ENCODE results near the gene CDH13.

Gene CDH13

DNA sequence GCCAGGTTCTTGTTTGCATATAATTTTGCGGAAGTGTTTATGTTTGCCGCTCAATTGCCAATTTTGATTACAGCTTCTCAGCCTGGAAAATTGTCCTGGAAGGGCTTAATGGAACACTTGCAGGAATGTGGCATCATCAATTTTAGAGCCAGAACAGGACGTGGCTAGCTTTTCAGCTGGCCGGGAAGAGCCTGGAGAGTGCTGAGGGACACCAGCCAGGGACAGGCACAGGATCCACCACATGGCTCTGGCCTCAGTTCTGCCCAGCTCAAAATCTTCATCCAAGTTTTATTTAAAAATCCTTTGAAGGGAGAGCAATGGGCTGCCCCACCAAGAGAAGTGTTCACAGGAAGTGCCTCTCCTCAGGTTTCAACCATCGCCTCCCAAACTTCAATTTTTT lies 893.8 kb downstream of the CDH13 start:
- POLR2A ChIA-PET = no interaction called here
- TF ChIP-seq GLIS2 (tag by site-specific recombination; IDR thresholded peaks at IDR 0.05) = no peak
- TF ChIP-seq, protein P1, sequence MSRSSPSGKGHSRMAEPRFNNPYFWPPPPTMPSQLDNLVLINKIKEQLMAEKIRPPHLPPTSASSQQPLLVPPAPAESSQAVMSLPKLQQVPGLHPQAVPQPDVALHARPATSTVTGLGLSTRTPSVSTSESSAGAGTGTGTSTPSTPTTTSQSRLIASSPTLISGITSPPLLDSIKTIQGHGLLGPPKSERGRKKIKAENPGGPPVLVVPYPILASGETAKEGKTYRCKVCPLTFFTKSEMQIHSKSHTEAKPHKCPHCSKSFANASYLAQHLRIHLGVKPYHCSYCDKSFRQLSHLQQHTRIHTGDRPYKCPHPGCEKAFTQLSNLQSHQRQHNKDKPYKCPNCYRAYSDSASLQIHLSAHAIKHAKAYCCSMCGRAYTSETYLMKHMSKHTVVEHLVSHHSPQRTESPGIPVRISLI (tag by site-specific recombination; IDR thresholded peaks at IDR 0.05) = no peak
- no peak for TF ChIP-seq ZXDB (tag by site-specific recombination; IDR thresholded peaks at IDR 0.05)
- TF ChIP-seq ZFP3 (tag by site-specific recombination; IDR thresholded peaks at IDR 0.05; ENCODE audit: low read depth) = no peak
- TF ChIP-seq, protein P2, sequence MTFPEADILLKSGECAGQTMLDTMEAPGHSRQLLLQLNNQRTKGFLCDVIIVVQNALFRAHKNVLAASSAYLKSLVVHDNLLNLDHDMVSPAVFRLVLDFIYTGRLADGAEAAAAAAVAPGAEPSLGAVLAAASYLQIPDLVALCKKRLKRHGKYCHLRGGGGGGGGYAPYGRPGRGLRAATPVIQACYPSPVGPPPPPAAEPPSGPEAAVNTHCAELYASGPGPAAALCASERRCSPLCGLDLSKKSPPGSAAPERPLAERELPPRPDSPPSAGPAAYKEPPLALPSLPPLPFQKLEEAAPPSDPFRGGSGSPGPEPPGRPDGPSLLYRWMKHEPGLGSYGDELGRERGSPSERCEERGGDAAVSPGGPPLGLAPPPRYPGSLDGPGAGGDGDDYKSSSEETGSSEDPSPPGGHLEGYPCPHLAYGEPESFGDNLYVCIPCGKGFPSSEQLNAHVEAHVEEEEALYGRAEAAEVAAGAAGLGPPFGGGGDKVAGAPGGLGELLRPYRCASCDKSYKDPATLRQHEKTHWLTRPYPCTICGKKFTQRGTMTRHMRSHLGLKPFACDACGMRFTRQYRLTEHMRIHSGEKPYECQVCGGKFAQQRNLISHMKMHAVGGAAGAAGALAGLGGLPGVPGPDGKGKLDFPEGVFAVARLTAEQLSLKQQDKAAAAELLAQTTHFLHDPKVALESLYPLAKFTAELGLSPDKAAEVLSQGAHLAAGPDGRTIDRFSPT (tag by site-specific recombination; IDR thresholded peaks at IDR 0.05) = no peak
- TF ChIP-seq ZIC2 (tag by site-specific recombination; IDR thresholded peaks at IDR 0.05) = no peak
- TF ChIP-seq, protein P3, sequence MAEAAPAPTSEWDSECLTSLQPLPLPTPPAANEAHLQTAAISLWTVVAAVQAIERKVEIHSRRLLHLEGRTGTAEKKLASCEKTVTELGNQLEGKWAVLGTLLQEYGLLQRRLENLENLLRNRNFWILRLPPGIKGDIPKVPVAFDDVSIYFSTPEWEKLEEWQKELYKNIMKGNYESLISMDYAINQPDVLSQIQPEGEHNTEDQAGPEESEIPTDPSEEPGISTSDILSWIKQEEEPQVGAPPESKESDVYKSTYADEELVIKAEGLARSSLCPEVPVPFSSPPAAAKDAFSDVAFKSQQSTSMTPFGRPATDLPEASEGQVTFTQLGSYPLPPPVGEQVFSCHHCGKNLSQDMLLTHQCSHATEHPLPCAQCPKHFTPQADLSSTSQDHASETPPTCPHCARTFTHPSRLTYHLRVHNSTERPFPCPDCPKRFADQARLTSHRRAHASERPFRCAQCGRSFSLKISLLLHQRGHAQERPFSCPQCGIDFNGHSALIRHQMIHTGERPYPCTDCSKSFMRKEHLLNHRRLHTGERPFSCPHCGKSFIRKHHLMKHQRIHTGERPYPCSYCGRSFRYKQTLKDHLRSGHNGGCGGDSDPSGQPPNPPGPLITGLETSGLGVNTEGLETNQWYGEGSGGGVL (tag by site-specific recombination; IDR thresholded peaks at IDR 0.05) = no peak
- TF ChIP-seq, protein P4, sequence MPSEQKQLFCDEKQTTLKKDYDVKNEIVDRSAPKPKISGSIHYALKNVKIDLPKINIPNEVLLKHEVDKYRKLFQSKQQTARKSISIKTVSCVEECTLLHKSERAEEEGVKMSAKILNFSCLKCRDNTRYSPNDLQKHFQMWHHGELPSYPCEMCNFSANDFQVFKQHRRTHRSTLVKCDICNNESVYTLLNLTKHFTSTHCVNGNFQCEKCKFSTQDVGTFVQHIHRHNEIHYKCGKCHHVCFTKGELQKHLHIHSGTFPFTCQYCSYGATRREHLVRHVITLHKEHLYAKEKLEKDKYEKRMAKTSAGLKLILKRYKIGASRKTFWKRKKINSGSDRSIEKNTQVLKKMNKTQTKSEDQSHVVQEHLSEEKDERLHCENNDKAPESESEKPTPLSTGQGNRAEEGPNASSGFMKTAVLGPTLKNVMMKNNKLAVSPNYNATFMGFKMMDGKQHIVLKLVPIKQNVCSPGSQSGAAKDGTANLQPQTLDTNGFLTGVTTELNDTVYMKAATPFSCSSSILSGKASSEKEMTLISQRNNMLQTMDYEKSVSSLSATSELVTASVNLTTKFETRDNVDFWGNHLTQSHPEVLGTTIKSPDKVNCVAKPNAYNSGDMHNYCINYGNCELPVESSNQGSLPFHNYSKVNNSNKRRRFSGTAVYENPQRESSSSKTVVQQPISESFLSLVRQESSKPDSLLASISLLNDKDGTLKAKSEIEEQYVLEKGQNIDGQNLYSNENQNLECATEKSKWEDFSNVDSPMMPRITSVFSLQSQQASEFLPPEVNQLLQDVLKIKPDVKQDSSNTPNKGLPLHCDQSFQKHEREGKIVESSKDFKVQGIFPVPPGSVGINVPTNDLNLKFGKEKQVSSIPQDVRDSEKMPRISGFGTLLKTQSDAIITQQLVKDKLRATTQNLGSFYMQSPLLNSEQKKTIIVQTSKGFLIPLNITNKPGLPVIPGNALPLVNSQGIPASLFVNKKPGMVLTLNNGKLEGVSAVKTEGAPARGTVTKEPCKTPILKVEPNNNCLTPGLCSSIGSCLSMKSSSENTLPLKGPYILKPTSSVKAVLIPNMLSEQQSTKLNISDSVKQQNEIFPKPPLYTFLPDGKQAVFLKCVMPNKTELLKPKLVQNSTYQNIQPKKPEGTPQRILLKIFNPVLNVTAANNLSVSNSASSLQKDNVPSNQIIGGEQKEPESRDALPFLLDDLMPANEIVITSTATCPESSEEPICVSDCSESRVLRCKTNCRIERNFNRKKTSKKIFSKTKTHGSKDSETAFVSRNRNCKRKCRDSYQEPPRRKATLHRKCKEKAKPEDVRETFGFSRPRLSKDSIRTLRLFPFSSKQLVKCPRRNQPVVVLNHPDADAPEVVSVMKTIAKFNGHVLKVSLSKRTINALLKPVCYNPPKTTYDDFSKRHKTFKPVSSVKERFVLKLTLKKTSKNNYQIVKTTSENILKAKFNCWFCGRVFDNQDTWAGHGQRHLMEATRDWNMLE (tag by site-specific recombination; conservative IDR thresholded peaks at IDR 0.05; ENCODE audit: low read depth) = no peak
- H3K9me3 ChIP-seq (ENCODE audit: control insufficient read depth, insufficient read depth, low read depth, low read length) = no peaks in the 10 kb centered on the region
- no peaks in the 10 kb centered on the region for H3K36me3 ChIP-seq (ENCODE audit: control insufficient read depth in 2 of 2, insufficient read depth in 1 of 2, low read length in 2 of 2)
- no peak overlapping the region for H3K27ac ChIP-seq (ENCODE audit: extremely low read depth, low read depth, low read length)
- CTCF ChIA-PET = no interaction called here
- no peak overlapping the region for H3K4me3 ChIP-seq (ENCODE audit: low read depth, low read length)
- H3K4me1 ChIP-seq (ENCODE audit: control insufficient read depth, insufficient read depth, low read length) = no peaks in the 10 kb centered on the region

DNA sequence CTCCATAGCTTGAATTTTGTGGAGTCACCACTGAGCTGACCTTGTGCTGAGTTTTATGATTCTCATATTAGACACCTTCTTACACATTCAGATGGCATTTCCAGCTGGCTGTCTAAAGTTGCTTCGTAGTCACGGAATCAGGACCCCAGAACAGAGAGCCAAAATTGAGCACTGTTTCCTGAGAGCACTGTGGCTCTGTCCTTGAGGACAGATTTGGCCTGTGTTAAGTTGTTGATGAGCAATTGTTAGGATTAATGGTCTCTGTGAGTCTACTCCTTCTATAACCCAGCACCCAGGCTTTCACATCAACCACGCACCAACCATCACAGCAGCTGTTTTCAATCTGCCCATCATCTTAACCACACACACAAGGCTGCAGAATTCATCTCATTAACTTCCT lies 903.5 kb downstream of the CDH13 start:
- no peak overlapping the region for H3K27ac ChIP-seq (ENCODE audit: extremely low read depth, low read depth, low read length)
- POLR2A ChIA-PET = no interaction called here
- TF ChIP-seq, protein P5, sequence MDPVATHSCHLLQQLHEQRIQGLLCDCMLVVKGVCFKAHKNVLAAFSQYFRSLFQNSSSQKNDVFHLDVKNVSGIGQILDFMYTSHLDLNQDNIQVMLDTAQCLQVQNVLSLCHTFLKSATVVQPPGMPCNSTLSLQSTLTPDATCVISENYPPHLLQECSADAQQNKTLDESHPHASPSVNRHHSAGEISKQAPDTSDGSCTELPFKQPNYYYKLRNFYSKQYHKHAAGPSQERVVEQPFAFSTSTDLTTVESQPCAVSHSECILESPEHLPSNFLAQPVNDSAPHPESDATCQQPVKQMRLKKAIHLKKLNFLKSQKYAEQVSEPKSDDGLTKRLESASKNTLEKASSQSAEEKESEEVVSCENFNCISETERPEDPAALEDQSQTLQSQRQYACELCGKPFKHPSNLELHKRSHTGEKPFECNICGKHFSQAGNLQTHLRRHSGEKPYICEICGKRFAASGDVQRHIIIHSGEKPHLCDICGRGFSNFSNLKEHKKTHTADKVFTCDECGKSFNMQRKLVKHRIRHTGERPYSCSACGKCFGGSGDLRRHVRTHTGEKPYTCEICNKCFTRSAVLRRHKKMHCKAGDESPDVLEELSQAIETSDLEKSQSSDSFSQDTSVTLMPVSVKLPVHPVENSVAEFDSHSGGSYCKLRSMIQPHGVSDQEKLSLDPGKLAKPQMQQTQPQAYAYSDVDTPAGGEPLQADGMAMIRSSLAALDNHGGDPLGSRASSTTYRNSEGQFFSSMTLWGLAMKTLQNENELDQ (tag by site-specific recombination; IDR thresholded peaks at IDR 0.05; ENCODE audit: low read depth) = no peak
- TF ChIP-seq TCF7L2 (IDR thresholded peaks at IDR 0.05; ENCODE audit: borderline replicate concordance, low read depth, low read length) (no peak), ZSCAN23 (tag by site-specific recombination; IDR thresholded peaks at IDR 0.05) (no peak), ZNF394 (tag by site-specific recombination; IDR thresholded peaks at IDR 0.05; ENCODE audit: borderline replicate concordance) (no peak), SP3 (tag by site-specific recombination; IDR thresholded peaks at IDR 0.05) (no peak)
- no peaks in the 10 kb centered on the region for H3K36me3 ChIP-seq (ENCODE audit: control insufficient read depth in 2 of 2, insufficient read depth in 1 of 2, low read length in 2 of 2)
- H3K4me1 ChIP-seq (ENCODE audit: control insufficient read depth, insufficient read depth, low read length) = no peaks in the 10 kb centered on the region
- H3K4me3 ChIP-seq (ENCODE audit: low read depth, low read length) = no peak overlapping the region
- CTCF ChIA-PET = no interaction called here
- no peaks in the 10 kb centered on the region for H3K9me3 ChIP-seq (ENCODE audit: control insufficient read depth, insufficient read depth, low read depth, low read length)

All from HEK293 (cell line).